ENCODE data around the gene COA8. TPM values are rescaled to one million over a fixed set of nuclear protein-coding genes. Genes with fewer than 3 reads are reported as not detected.
A peak's percentile ranks its signal among the peaks of the same experiment; 100 is the strongest.

COA8 gene
- total and polyA plus RNA-seq, 10 of the 15 experiments (the other 5 are each of a cell fraction or from before 2014, with no cell fraction given): 6.1 to 69.5 (median 25.8) TPM

DNA sequence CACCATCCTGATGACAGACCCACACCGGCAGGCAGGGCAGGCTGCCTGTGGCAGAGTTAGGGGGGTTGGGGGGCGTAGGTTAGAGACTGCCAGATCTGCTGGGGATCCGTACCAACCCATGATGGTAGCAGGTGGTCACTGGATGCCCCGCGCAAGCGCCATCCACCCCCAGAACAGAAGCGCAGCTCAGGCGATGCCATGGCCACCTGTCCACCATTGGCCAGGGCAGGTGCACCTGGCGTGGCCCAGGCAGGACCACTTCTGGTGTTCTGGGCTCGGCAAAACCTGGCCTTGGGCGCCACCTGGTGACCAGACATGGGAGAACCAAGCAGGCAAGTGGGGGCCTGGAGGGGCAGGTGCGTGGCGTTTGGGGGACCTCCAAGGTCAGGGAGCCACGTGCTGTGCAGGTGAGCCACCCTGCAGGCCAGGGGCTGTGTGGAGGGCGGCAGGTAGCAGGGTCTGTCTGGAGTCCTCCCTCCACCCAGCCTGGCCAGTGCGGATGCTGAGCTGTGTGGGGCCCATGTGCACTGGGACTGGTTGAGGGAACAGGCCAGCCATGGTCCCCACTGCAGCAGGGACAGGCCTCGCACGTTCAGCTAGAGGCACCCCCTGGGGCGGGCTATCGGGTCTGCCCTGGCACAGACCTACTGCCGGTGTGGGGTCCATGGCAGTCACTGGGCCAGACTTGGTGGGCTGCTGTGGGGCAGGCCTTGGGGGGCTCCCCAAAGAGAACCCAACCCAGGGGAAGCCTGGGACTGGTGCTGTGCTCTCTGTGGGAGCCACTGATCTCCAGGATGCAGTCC, 15.9 kb upstream of the COA8 start (continued):
- TF ChIP-seq BMI1 (IDR thresholded peaks at IDR 0.05; ENCODE audit: borderline replicate concordance): no peak
- TF ChIP-seq TARDBP (IDR thresholded peaks at IDR 0.05; ENCODE audit: borderline replicate concordance): no peak
- no peak for TF ChIP-seq HDAC2 (IDR thresholded peaks at IDR 0.05)
- TF ChIP-seq YY1 (IDR thresholded peaks at IDR 0.05; ENCODE audit: low read depth, low read length): peak; percentile 67; the same call in 1 of the 2 replicates
- no peak for TF ChIP-seq SIN3A (IDR thresholded peaks at IDR 0.05; ENCODE audit: low read depth, low read length)
- TF ChIP-seq CTCF (IDR thresholded peaks at IDR 0.05 in 2 of 3, conservative IDR thresholded peaks at IDR 0.05 in 1 of 3; ENCODE audit: control insufficient read depth in 2 of 3, extremely low read depth in 1 of 3, insufficient read depth in 1 of 3, low read depth in 3 of 3, low read length in 3 of 3): peak; percentile 85 to 96 (median 90); a peak in 5 of 6 replicates
- no peak for TF ChIP-seq EP300 (IDR thresholded peaks at IDR 0.05; ENCODE audit: borderline replicate concordance in 1 of 2, control insufficient read depth in 1 of 2, low read depth in 2 of 2, low read length in 2 of 2)
- no peak for TF ChIP-seq JUND (IDR thresholded peaks at IDR 0.05; ENCODE audit: low read depth, low read length)
- no peak for TF ChIP-seq CBX5 (IDR thresholded peaks at IDR 0.05; ENCODE audit: low read depth)
- peak; percentile 95 for TF ChIP-seq SMC3 (IDR thresholded peaks at IDR 0.05; ENCODE audit: borderline replicate concordance, low read length)
- no peak for TF ChIP-seq SMARCA5 (IDR thresholded peaks at IDR 0.05)
- no peak for TF ChIP-seq SKIL (IDR thresholded peaks at IDR 0.05; ENCODE audit: low read depth, poor library complexity, severe bottlenecking)
- TF ChIP-seq, protein P1, sequence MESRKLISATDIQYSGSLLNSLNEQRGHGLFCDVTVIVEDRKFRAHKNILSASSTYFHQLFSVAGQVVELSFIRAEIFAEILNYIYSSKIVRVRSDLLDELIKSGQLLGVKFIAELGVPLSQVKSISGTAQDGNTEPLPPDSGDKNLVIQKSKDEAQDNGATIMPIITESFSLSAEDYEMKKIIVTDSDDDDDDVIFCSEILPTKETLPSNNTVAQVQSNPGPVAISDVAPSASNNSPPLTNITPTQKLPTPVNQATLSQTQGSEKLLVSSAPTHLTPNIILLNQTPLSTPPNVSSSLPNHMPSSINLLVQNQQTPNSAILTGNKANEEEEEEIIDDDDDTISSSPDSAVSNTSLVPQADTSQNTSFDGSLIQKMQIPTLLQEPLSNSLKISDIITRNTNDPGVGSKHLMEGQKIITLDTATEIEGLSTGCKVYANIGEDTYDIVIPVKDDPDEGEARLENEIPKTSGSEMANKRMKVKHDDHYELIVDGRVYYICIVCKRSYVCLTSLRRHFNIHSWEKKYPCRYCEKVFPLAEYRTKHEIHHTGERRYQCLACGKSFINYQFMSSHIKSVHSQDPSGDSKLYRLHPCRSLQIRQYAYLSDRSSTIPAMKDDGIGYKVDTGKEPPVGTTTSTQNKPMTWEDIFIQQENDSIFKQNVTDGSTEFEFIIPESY (IDR thresholded peaks at IDR 0.05): no peak
- TF ChIP-seq, protein P2, sequence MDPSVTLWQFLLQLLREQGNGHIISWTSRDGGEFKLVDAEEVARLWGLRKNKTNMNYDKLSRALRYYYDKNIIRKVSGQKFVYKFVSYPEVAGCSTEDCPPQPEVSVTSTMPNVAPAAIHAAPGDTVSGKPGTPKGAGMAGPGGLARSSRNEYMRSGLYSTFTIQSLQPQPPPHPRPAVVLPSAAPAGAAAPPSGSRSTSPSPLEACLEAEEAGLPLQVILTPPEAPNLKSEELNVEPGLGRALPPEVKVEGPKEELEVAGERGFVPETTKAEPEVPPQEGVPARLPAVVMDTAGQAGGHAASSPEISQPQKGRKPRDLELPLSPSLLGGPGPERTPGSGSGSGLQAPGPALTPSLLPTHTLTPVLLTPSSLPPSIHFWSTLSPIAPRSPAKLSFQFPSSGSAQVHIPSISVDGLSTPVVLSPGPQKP (IDR thresholded peaks at IDR 0.05; ENCODE audit: low read depth, low read length): no peak
- TF ChIP-seq, protein P3, sequence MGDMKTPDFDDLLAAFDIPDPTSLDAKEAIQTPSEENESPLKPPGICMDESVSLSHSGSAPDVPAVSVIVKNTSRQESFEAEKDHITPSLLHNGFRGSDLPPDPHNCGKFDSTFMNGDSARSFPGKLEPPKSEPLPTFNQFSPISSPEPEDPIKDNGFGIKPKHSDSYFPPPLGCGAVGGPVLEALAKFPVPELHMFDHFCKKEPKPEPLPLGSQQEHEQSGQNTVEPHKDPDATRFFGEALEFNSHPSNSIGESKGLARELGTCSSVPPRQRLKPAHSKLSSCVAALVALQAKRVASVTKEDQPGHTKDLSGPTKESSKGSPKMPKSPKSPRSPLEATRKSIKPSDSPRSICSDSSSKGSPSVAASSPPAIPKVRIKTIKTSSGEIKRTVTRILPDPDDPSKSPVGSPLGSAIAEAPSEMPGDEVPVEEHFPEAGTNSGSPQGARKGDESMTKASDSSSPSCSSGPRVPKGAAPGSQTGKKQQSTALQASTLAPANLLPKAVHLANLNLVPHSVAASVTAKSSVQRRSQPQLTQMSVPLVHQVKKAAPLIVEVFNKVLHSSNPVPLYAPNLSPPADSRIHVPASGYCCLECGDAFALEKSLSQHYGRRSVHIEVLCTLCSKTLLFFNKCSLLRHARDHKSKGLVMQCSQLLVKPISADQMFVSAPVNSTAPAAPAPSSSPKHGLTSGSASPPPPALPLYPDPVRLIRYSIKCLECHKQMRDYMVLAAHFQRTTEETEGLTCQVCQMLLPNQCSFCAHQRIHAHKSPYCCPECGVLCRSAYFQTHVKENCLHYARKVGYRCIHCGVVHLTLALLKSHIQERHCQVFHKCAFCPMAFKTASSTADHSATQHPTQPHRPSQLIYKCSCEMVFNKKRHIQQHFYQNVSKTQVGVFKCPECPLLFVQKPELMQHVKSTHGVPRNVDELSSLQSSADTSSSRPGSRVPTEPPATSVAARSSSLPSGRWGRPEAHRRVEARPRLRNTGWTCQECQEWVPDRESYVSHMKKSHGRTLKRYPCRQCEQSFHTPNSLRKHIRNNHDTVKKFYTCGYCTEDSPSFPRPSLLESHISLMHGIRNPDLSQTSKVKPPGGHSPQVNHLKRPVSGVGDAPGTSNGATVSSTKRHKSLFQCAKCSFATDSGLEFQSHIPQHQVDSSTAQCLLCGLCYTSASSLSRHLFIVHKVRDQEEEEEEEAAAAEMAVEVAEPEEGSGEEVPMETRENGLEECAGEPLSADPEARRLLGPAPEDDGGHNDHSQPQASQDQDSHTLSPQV (IDR thresholded peaks at IDR 0.05): no peak
